GM23248 (cell line): Measurements from ENCODE around the gene DHRS3.

Source experiments
- EZH2 ChIP-seq: fragments of 200-600 bp; sonication (generic); IDR thresholded peaks from 2 replicates; pipeline ENCODE4 v1.6.1; 2018; ENCODE audit warnings: antibody characterized with exemption, mild to moderate bottlenecking; ENCODE audit not compliant: insufficient read depth, poor library complexity, severe bottlenecking
- EZH2phosphoT487 ChIP-seq: fragments of 200-600 bp; sonication (generic); IDR thresholded peaks from 2 replicates; pipeline ENCODE4 v1.6.1; 2018; ENCODE audit warnings: antibody characterized with exemption, moderate library complexity, mild to moderate bottlenecking, low read depth; ENCODE audit not compliant: insufficient read depth

DNA sequence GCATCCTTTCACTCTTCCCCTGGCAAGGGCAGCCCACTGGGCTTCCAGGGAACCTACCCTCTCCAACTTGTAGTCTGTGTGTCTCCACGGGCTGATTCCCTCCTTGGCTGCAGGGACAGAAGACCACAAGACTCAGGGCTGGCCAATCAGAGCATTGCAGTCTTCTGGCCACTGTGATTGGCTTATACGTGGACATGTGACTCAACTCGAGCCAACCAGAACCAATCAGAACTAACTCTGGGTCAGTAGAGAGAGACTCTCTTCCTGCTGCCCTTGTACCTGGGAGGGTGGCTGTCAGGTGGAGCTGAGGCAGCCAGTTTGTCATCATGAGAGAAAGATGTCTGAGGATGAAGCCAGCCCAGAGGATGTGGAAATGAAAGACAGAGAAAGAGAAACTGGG lies 64.0 kb downstream of the DHRS3 start:
- TF ChIP-seq EZH2phosphoT487 (no peak), EZH2 (no peak)
